Brain microvascular endothelial cell (primary cell): ENCODE measurements around the gene RGS8.
"Not testable (repeated sequence)": the region's sequence is repeated elsewhere in the genome, so short reads cannot be mapped to it uniquely, and the experiment has no call there.

Source experiments
- DNase-seq: peaks from one replicate; pipeline ENCODE4 v3.0.0-alpha.2; 2020
- H3K27ac ChIP-seq: fragments of 250-450 bp; sonication (Bioruptor Pico); 2 replicates; pipeline ENCODE4 v1.5.1; 2020; ENCODE audit warnings: mild to moderate bottlenecking, moderate library complexity
- H3K27me3 ChIP-seq: fragments of 250-450 bp; sonication (Bioruptor Pico); replicated peaks from 2 replicates; pipeline ENCODE4 v1.5.1; 2020; ENCODE audit warnings: mild to moderate bottlenecking
- H3K36me3 ChIP-seq: fragments of 250-450 bp; sonication (Bioruptor Pico); replicated peaks from 2 replicates; pipeline ENCODE4 v1.5.1; 2020; ENCODE audit warnings: mild to moderate bottlenecking
- H3K4me3 ChIP-seq: 2 replicates; pipeline ENCODE4 v1.5.1; 2011; ENCODE audit warnings: low read depth, mild to moderate bottlenecking, control low read depth, low read length, moderate library complexity
- in situ Hi-C: cut with HindIII; loops from 2 replicates; pipeline ENCODE4 v1.10.0; 2017; ENCODE audit warnings: low sequenced_read_pairs, low pct_ligation_motif_present
- TF ChIP-seq, protein P1 (sequence below): IDR thresholded peaks from 2 replicates; pipeline ENCODE4 v1.5.1; 2011; ENCODE audit warnings: low read depth, mild to moderate bottlenecking, moderate library complexity, low read length, control low read depth, inconsistent platforms; ENCODE audit errors: missing control alignments

Gene RGS8

DNA sequence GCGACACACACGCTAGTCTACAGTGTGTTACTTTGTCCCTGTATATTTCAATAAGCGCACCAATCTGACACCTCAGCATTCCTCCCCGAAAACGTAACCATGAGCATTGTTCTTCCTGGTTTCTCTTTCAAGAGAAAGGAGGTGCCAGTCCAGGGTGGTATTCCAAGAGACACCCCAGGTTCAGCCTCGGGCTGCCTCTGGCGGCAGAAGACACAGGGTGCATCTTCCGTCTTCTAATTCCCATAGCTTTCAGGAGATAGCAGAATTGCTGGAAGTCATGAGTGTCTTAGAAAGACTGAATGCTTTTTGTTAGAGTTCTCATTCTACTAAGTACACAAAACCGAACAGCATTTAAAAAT, 15.9 kb upstream of the RGS8 start:
- no peak overlapping the region for H3K4me3 ChIP-seq
- H3K27me3 ChIP-seq: no peaks in the 10 kb centered on the region
- TF ChIP-seq, protein P1, sequence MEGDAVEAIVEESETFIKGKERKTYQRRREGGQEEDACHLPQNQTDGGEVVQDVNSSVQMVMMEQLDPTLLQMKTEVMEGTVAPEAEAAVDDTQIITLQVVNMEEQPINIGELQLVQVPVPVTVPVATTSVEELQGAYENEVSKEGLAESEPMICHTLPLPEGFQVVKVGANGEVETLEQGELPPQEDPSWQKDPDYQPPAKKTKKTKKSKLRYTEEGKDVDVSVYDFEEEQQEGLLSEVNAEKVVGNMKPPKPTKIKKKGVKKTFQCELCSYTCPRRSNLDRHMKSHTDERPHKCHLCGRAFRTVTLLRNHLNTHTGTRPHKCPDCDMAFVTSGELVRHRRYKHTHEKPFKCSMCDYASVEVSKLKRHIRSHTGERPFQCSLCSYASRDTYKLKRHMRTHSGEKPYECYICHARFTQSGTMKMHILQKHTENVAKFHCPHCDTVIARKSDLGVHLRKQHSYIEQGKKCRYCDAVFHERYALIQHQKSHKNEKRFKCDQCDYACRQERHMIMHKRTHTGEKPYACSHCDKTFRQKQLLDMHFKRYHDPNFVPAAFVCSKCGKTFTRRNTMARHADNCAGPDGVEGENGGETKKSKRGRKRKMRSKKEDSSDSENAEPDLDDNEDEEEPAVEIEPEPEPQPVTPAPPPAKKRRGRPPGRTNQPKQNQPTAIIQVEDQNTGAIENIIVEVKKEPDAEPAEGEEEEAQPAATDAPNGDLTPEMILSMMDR: no peak
- no peak for DNase-seq
- no peaks in the 10 kb centered on the region for H3K36me3 ChIP-seq
- in situ Hi-C loops: no loop called here
- no peak overlapping the region for H3K27ac ChIP-seq

DNA sequence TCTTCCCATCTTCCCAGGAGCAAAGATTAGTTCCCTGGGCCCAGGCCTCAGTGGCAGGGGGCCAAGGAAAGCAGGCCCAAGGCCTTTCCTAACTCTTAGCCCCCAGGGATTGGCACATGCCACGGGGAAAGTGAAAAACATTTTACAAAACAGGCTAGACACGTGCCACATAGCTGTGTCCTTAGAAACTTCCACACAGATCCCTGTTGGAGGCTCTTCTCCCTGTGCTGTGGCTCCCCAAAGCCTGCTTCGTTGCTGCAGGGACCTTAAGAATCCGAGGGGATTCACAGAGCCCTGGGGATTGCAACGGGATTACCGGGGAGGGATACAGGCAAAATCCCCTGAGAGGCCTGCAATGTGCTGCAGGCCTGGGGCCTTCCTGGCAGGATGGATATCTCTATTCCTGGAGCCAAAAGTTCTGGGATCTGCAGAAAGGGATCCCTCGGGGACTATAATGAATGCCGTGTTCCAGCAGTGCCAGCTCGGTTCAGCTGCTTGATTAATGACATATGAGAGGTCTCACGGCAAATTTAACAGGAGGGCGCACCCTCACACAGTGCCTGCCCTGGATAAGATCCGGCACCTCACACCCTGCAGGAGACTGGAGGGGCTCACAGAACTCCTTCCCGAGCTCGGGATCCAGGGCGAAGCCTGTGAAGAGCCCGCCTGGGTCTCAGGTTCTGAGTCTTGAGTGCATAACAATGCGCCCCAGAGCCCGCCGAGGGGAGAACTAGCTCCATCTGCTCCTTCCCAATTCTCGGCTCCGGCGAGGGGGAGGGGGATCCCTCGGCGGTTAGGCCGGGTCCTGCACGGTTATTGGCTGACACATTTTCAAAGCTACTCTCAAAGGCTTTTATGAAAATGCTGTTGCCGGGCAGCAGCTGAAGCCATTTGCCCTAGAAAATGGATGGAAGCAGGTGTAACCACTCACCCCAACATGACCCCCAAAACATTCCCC, 15.3 kb upstream of the RGS8 start:
- H3K27ac ChIP-seq: no peak overlapping the region
- H3K36me3 ChIP-seq: no peaks in the 10 kb centered on the region
- no peak for DNase-seq
- H3K27me3 ChIP-seq: no peaks in the 10 kb centered on the region
- in situ Hi-C loops: no loop called here
- TF ChIP-seq, protein P1: no peak
- no peak overlapping the region for H3K4me3 ChIP-seq

DNA sequence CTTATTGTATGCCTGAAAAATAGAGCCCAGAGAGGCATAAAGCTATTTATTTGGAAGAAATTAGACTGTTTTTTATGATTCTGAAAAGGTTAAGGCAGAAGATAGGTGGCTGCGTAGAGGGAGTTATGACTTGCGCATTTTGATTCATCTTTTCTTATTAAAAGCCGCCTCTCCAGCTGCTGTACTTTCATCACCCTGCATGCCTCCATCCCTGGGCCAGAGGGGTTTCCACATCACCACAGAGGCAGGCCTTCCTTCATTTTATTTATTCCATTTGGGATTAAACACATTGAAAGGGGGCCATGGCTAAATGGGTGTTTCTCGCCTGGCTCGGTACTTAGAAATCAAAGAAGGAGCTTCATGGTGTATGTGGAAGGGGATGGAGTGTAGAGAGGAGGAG, 14.6 kb upstream of the RGS8 start:
- TF ChIP-seq, protein P1: no peak
- no peak overlapping the region for H3K27ac ChIP-seq
- H3K36me3 ChIP-seq: no peaks in the 10 kb centered on the region
- DNase-seq: no peak
- in situ Hi-C loops: no loop called here
- H3K27me3 ChIP-seq: no peaks in the 10 kb centered on the region
- no peak overlapping the region for H3K4me3 ChIP-seq

DNA sequence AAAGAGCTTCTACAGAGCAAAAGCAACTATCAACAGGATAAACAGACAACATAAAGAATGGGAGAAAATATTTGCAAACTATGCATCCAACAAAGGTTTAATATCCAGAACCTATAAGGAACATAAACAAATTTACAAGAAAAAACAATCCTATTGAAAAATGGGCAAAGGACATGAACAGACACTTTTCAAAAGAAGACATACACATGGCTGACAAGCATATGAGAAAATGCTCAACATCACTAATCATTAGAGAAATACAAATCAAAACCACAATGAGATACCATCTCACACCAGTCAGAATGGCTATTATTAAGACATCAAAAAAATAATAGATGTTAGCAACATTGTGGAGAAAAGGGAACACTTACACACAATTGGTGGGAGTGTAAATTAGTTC, 8.8 kb upstream of the RGS8 start:
- H3K36me3 ChIP-seq, H3K27me3 ChIP-seq, H3K27ac ChIP-seq, DNase-seq, in situ Hi-C loops, H3K4me3 ChIP-seq: not testable (repeated sequence)

DNA sequence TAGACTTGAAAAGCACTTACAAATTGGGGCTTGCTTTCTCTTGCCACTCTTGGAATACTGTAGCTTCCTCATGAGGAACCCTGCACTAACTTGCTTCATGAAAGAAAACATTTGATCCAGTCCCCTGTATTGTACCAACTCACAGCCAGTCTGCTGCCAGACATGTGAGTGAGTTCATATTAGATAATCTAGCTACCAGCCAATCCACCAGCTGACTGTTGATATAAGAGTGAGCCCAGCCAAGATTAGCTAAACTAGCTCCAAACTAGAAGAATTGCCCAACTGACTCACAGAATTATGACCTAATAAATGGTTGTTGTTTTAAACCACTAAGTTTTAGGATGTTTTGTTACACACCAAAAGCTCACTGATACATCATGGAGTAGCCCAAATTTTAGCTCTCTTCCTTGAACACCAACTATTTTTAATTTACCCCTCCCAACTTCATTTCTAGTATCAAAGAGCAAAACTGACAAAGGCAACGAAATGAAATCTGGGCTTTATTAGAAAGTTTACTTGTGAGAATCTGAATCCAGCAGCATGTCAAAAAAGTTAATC, 6.6 kb upstream of the RGS8 start:
- Histone ChIP-seq H3K36me3 (no peaks in the 10 kb centered on the region), H3K27ac (no peak overlapping the region), H3K4me3 (no peak overlapping the region), H3K27me3 (no peaks in the 10 kb centered on the region)
- DNase-seq: no peak
- in situ Hi-C loops: no loop called here
- TF ChIP-seq, protein P1: no peak

DNA sequence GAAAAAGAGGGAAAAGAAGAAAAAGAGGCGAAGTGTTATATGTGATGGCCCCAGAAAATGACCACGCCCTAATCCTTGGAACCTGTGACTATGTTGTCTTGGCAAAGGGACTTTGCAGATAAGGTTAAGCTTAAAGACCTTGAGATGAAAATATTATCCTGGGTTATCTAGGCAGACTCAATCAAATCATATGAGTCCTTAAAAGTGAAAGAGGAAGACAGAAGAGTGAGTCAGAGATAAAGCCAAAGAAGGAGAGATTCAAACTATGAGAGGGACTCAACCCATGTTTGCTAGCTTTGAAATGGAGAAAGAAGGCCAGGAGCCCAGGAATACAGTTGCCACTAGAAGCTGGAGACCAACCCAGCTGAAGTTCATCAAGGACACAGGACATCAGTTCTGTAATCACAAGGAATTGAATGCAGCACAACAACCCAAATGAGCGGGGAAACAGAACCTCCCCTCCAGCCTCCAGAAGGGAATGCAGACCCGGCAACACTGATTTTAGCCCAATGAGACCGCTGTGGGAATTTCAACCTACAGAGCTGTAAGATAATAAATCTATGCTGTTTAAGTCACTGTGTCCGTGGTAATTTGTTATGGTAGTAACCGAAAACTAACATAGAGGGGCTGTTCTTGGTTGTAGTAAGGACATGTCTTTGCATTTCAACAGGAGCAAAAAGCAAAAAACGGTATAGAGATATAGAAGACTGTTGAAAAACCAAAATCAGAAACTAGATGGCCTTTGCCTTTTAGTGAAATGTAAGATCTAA, 4.2 kb upstream of the RGS8 start:
- in situ Hi-C loops: no loop called here
- TF ChIP-seq, protein P1: no peak
- Histone ChIP-seq H3K27me3 (no peaks in the 10 kb centered on the region), H3K36me3 (no peaks in the 10 kb centered on the region), H3K4me3 (no peak overlapping the region), H3K27ac (no peak overlapping the region)
- DNase-seq: no peak
